ENCODE measurements around the gene TLR3. TPM values are rescaled to one million over a fixed set of nuclear protein-coding genes. Genes with fewer than 3 reads are reported as not detected.

The TLR3 gene
- 1 to 10 TPM in 3 of 4 donors, under 1 TPM in 1; 0.47 to 2.5 (median 1.4) TPM for total RNA-seq

GRCh38 chr4:186068581-186069348, at the start of gene TLR3:
Gene TLR3 (plus strand): TSS chr4:186069156. CDS start chr4:186076620, 7,464 bp downstream.
- Histone ChIP-seq H3K27me3 (no peaks in the 10 kb centered on the region), H3K36me3 (no peaks in the 10 kb centered on the region), H3K27ac (peak within 1 kb of the TSS; percentile 28 to 51 (median 45)), H3K4me1 (peaks cover 2 to 5% of the 10 kb centered on the region in 2 donors), H3K9me3 (no peaks in the 10 kb centered on the region), H3K4me3 (peak within 1 kb of the TSS; percentile 51 to 70 (median 58))
- TF ChIP-seq POLR2A (IDR thresholded peaks at IDR 0.05) (no peak), CTCF (IDR thresholded peaks at IDR 0.05 in 4 of 5, conservative IDR thresholded peaks at IDR 0.05 in 1 of 5) (no peak)
- no peak for DNase-seq
- peak; percentile 53 to 55 for ATAC-seq
- intact Hi-C loops (cut with DNase I; ENCODE audit: low total_unique reads) (loop anchor here (1.0 to 10.0 kb wide), 3 partner anchors 76 to 518 kb away; no protein-coding TSS in a partner anchor), in situ Hi-C loops (cut with MboI; ENCODE audit: low sequenced_read_pairs in 4 of 4) (loop anchor here in 2 of 4 donors (5.0 to 10.0 kb wide), 2 partner anchors 69 to 76 kb away; no protein-coding TSS in a partner anchor)

GRCh38 chr4:186019269-186019668, 49.7 kb upstream of the TLR3 start:
- Histone ChIP-seq H3K4me1 (no peaks in the 10 kb centered on the region), H3K27ac (no peak overlapping the region), H3K36me3 (no peaks in the 10 kb centered on the region), H3K9me3 (no peaks in the 10 kb centered on the region), H3K4me3 (no peak overlapping the region), H3K27me3 (no peaks in the 10 kb centered on the region)
- no peak for DNase-seq
- TF ChIP-seq CTCF (IDR thresholded peaks at IDR 0.05 in 4 of 5, conservative IDR thresholded peaks at IDR 0.05 in 1 of 5) (no peak), POLR2A (IDR thresholded peaks at IDR 0.05) (no peak)
- intact Hi-C loops (cut with DNase I; ENCODE audit: low total_unique reads) (no loop called here), in situ Hi-C loops (cut with MboI; ENCODE audit: low sequenced_read_pairs in 4 of 4) (no loop called here)
- no peak for ATAC-seq

GRCh38 chr4:186020106-186020792, 48.7 kb upstream of the TLR3 start:
- Histone ChIP-seq H3K4me3 (no peak overlapping the region), H3K27ac (no peak overlapping the region), H3K36me3 (no peaks in the 10 kb centered on the region), H3K4me1 (no peaks in the 10 kb centered on the region), H3K9me3 (no peaks in the 10 kb centered on the region), H3K27me3 (no peaks in the 10 kb centered on the region)
- in situ Hi-C loops (cut with MboI; ENCODE audit: low sequenced_read_pairs in 4 of 4) (loop anchor here in 1 of 4 donors (10.0 kb wide), 1 partner anchor 375 kb away; no protein-coding TSS in a partner anchor), intact Hi-C loops (cut with DNase I; ENCODE audit: low total_unique reads) (no loop called here)
- ATAC-seq (no peak), DNase-seq (no peak)
- TF ChIP-seq POLR2A (IDR thresholded peaks at IDR 0.05) (no peak), CTCF (IDR thresholded peaks at IDR 0.05 in 4 of 5, conservative IDR thresholded peaks at IDR 0.05 in 1 of 5) (no peak)

- Histone ChIP-seq H3K36me3 (no peaks in the 10 kb centered on the region), H3K27me3 (no peaks in the 10 kb centered on the region), H3K4me3 (no peak overlapping the region), H3K27ac (no peak overlapping the region), H3K9me3 (no peaks in the 10 kb centered on the region), H3K4me1 (no peaks in the 10 kb centered on the region)
- ATAC-seq (no peak), DNase-seq (no peak)
- TF ChIP-seq POLR2A (IDR thresholded peaks at IDR 0.05) (no peak), CTCF (IDR thresholded peaks at IDR 0.05 in 4 of 5, conservative IDR thresholded peaks at IDR 0.05 in 1 of 5) (no peak)
- intact Hi-C loops (cut with DNase I; ENCODE audit: low total_unique reads) (no loop called here), in situ Hi-C loops (cut with MboI; ENCODE audit: low sequenced_read_pairs in 4 of 4) (loop anchor here in 1 of 4 donors (10.0 kb wide), 1 partner anchor 376 kb away; no protein-coding TSS in a partner anchor)
Measured at GRCh38 chr4:186020793-186021407, 48.1 kb upstream of the TLR3 start.

All from gastrocnemius medialis (tissue), 4 donors.